Breast epithelium (tissue), 4 donors: Measurements from ENCODE around the gene APPL2. TPM values are rescaled to one million over a fixed set of nuclear protein-coding genes. Genes with fewer than 3 reads are reported as not detected.

Source experiments
- DNase-seq, 2 donors: peaks; one replicate each; pipeline ENCODE4 v3.0.0-alpha.2; 2019; ENCODE audit warnings: low spot score in 2 of 2
- H3K27ac ChIP-seq, 2 donors: fragments of 200-600 bp; sonication (generic) in 1 of 2; one replicate each; pipeline ENCODE4 v1.5.1; 2016 to 2019; ENCODE audit warnings: mild to moderate bottlenecking in 1 of 2
- H3K27me3 ChIP-seq, 2 donors: fragments of 200-600 bp; sonication (generic) in 1 of 2; one replicate each; pipeline versions ENCODE4 v1.5.1 to v1.6.0; 2017 to 2019; ENCODE audit warnings: control low read depth in 1 of 2, mild to moderate bottlenecking in 1 of 2
- H3K36me3 ChIP-seq: fragments of 200-600 bp; one replicate; pipeline ENCODE4 v1.5.1; 2019
- H3K4me1 ChIP-seq, 2 donors: fragments of 200-600 bp; sonication (generic); one replicate each; pipeline ENCODE4 v1.5.1; 2016 to 2019; ENCODE audit warnings: control low read depth in 1 of 2
- H3K4me3 ChIP-seq, 3 donors: fragments of 200-600 bp; sonication (generic); 1 replicate in 2 of 3; 2 replicates in 1 of 3; pipeline ENCODE4 v1.5.1; 2016 to 2019; ENCODE audit warnings: mild to moderate bottlenecking in 3 of 3, moderate library complexity in 2 of 3
- H3K9me3 ChIP-seq, 2 donors: fragments of 200-600 bp; sonication (generic) in 1 of 2; one replicate each; pipeline ENCODE4 v1.5.1; 2016 to 2019; ENCODE audit warnings: control low read depth in 1 of 2
- CTCF ChIP-seq, 3 donors: fragments of 450-650 bp; IDR thresholded peaks; one replicate each; pipeline ENCODE4 v1.5.1; 2016 to 2017; ENCODE audit warnings: antibody characterized with exemption in 3 of 3, mild to moderate bottlenecking in 3 of 3, moderate library complexity in 3 of 3
- POLR2A ChIP-seq: fragments of 450-650 bp; IDR thresholded peaks from one replicate; pipeline ENCODE4 v1.6.1; 2016; ENCODE audit warnings: antibody characterized with exemption, mild to moderate bottlenecking, moderate library complexity
- POLR2AphosphoS5 ChIP-seq, 3 donors: sonication (generic); formaldehyde crosslinking; IDR thresholded peaks; one replicate each; pipeline ENCODE4 v1.6.1; 2017; ENCODE audit warnings: antibody characterized with exemption in 3 of 3
- intact Hi-C: fragments of 100-400 bp; cut with DNase I; formaldehyde crosslinking; loops from one replicate; pipeline ENCODE4 v1.15.1; 2023; ENCODE audit warnings: low total_unique reads
- total RNA-seq, 3 donors: library from RNA; depleted of rRNA; stranded (reverse); fragments of >200 nt; gene quantifications; one replicate each; pipeline ENCODE4 v1.1.0, GENCODE V29; 2016

Gene APPL2
- total RNA-seq, 3 donors from 2014 or later = 73.0 to 130 (median 89.1) TPM

GRCh38 chr12:105219261-105220028, 16.5 kb downstream of the APPL2 start:
- intact Hi-C loops = no loop called here
- Histone ChIP-seq H3K9me3 (no peaks in the 10 kb centered on the region), H3K27me3 (no peaks in the 10 kb centered on the region), H3K36me3 (no peaks in the 10 kb centered on the region), H3K27ac (peak overlapping the region; percentile 67 to 74), H3K4me1 (peaks cover 0 to 10% of the 10 kb centered on the region in 2 donors), H3K4me3 (no peak overlapping the region)
- DNase-seq = no peak
- no peak for TF ChIP-seq CTCF (IDR thresholded peaks at IDR 0.05)
- TF ChIP-seq POLR2A = no peak
- TF ChIP-seq POLR2AphosphoS5 (IDR thresholded peaks at IDR 0.05) = no peak

GRCh38 chr12:105218434-105218833, 17.5 kb downstream of the APPL2 start:
- H3K4me1 ChIP-seq = peaks cover 0 to 10% of the 10 kb centered on the region in 2 donors
- no peak for TF ChIP-seq POLR2A
- no peak for TF ChIP-seq POLR2AphosphoS5 (IDR thresholded peaks at IDR 0.05)
- TF ChIP-seq CTCF (IDR thresholded peaks at IDR 0.05) = no peak
- no peaks in the 10 kb centered on the region for H3K9me3 ChIP-seq
- H3K36me3 ChIP-seq = no peaks in the 10 kb centered on the region
- peak overlapping the region; percentile 67 to 74 for H3K27ac ChIP-seq
- intact Hi-C loops = no loop called here
- DNase-seq = no peak
- H3K4me3 ChIP-seq = no peak overlapping the region
- no peaks in the 10 kb centered on the region for H3K27me3 ChIP-seq

- H3K36me3 ChIP-seq = no peaks in the 10 kb centered on the region
- H3K27ac ChIP-seq = peak overlapping the region; percentile 91 to 94
- peak overlapping the region in 1 of 3 donors; percentile 17 for H3K4me3 ChIP-seq
- intact Hi-C loops = no loop called here
- no peaks in the 10 kb centered on the region for H3K27me3 ChIP-seq
- H3K4me1 ChIP-seq = peaks cover 0 to 10% of the 10 kb centered on the region in 2 donors
- DNase-seq = peak; percentile 84 to 87
- H3K9me3 ChIP-seq = no peaks in the 10 kb centered on the region
- TF ChIP-seq CTCF (IDR thresholded peaks at IDR 0.05) = no peak
- TF ChIP-seq POLR2AphosphoS5 (IDR thresholded peaks at IDR 0.05) = peak in 2 of 3 donors; percentile 17 to 20
- no peak for TF ChIP-seq POLR2A
Measured at GRCh38 chr12:105214670-105215375, 21.2 kb downstream of the APPL2 start.

GRCh38 chr12:105214148-105214547, 21.8 kb downstream of the APPL2 start:
- intact Hi-C loops = no loop called here
- Histone ChIP-seq H3K27ac (peak overlapping the region; percentile 91 to 94), H3K9me3 (no peaks in the 10 kb centered on the region), H3K36me3 (no peaks in the 10 kb centered on the region), H3K4me3 (no peak overlapping the region), H3K27me3 (no peaks in the 10 kb centered on the region), H3K4me1 (peaks cover 0 to 10% of the 10 kb centered on the region in 2 donors)
- DNase-seq = peak in 1 of 2 donors; percentile 21
- no peak for TF ChIP-seq POLR2A
- no peak for TF ChIP-seq POLR2AphosphoS5 (IDR thresholded peaks at IDR 0.05)
- TF ChIP-seq CTCF (IDR thresholded peaks at IDR 0.05) = no peak

GRCh38 chr12:105212438-105212837, 23.5 kb downstream of the APPL2 start:
- Histone ChIP-seq H3K27ac (peak overlapping the region in 1 of 2 donors; percentile 94), H3K4me3 (no peak overlapping the region), H3K27me3 (no peaks in the 10 kb centered on the region), H3K9me3 (no peaks in the 10 kb centered on the region), H3K36me3 (no peaks in the 10 kb centered on the region), H3K4me1 (peaks cover 0 to 10% of the 10 kb centered on the region in 2 donors)
- no peak for TF ChIP-seq POLR2A
- TF ChIP-seq POLR2AphosphoS5 (IDR thresholded peaks at IDR 0.05) = no peak
- TF ChIP-seq CTCF (IDR thresholded peaks at IDR 0.05) = no peak
- no peak for DNase-seq
- intact Hi-C loops = no loop called here
